Breast epithelium (tissue), 3 donors: Measurements from ENCODE around the gene TRPC1.

Experiments
- CTCF ChIP-seq, 3 donors: fragments of 450-650 bp; IDR thresholded peaks; one replicate each; pipeline ENCODE4 v1.5.1; 2016 to 2017; ENCODE audit warnings: antibody characterized with exemption in 3 of 3, mild to moderate bottlenecking in 3 of 3, moderate library complexity in 3 of 3
- POLR2A ChIP-seq: fragments of 450-650 bp; IDR thresholded peaks from one replicate; pipeline ENCODE4 v1.6.1; 2016; ENCODE audit warnings: antibody characterized with exemption, mild to moderate bottlenecking, moderate library complexity
- POLR2AphosphoS5 ChIP-seq, 3 donors: sonication (generic); formaldehyde crosslinking; IDR thresholded peaks; one replicate each; pipeline ENCODE4 v1.6.1; 2017; ENCODE audit warnings: antibody characterized with exemption in 3 of 3

- TF ChIP-seq CTCF (IDR thresholded peaks at IDR 0.05) (no peak), POLR2A (no peak), POLR2AphosphoS5 (IDR thresholded peaks at IDR 0.05) (no peak)
These were observed 58.8 kb downstream of the TRPC1 start for GRCh38 chr3:142782616-142783015.
